Gastroesophageal sphincter (tissue), 3 donors: ENCODE results near the gene WLS.
A peak's percentile ranks its signal among the peaks of the same experiment; 100 is the strongest.

Source experiments
- EP300 ChIP-seq: sonication (generic); formaldehyde crosslinking; IDR thresholded peaks from one replicate; pipeline ENCODE4 v1.6.1; 2017; ENCODE audit warnings: antibody characterized with exemption, mild to moderate bottlenecking
- POLR2AphosphoS5 ChIP-seq: sonication (generic); formaldehyde crosslinking; IDR thresholded peaks from one replicate; pipeline ENCODE4 v1.6.1; 2017; ENCODE audit warnings: antibody characterized with exemption
- TF ChIP-seq, protein P1 (sequence below), 4 experiments: fragments of 200-600 bp in 2 of 4; fragments of 450-650 bp in 2 of 4; sonication (generic) in 1 of 4; IDR thresholded peaks; one replicate each; pipeline ENCODE4 v1.5.1; 2017 to 2019; ENCODE audit warnings: antibody characterized with exemption in 4 of 4, mild to moderate bottlenecking in 2 of 4, moderate library complexity in 2 of 4

DNA sequence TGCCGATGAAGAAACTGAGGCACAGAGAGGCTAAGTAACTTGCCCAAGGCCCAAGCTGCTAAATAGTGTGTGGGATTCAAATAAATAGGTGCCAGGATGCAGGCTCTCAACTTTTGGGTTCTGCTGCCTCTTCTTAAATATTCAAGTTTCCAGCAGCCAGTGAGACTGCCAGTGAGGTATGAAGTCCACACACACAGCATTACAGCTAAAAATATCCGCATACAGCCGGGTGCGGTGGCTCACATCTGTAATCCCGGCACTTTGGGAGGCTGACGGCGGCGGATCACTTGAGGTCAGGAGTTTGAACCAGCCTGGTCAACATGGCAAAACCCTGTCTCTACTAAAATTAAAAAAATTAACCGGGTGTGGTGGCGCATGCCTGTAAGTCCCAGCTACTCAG is 103.5 kb downstream of the WLS start:
- peak; percentile 69 for TF ChIP-seq POLR2AphosphoS5
- TF ChIP-seq, protein P1, sequence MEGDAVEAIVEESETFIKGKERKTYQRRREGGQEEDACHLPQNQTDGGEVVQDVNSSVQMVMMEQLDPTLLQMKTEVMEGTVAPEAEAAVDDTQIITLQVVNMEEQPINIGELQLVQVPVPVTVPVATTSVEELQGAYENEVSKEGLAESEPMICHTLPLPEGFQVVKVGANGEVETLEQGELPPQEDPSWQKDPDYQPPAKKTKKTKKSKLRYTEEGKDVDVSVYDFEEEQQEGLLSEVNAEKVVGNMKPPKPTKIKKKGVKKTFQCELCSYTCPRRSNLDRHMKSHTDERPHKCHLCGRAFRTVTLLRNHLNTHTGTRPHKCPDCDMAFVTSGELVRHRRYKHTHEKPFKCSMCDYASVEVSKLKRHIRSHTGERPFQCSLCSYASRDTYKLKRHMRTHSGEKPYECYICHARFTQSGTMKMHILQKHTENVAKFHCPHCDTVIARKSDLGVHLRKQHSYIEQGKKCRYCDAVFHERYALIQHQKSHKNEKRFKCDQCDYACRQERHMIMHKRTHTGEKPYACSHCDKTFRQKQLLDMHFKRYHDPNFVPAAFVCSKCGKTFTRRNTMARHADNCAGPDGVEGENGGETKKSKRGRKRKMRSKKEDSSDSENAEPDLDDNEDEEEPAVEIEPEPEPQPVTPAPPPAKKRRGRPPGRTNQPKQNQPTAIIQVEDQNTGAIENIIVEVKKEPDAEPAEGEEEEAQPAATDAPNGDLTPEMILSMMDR (IDR thresholded peaks at IDR 0.05): no peak
- TF ChIP-seq EP300: no peak
